GM21825 (cell line): ENCODE measurements around the gene ZNF580.

Experiments used
- ATAC-seq: cut with Tn5 transposase; IDR thresholded peaks from one replicate; pipeline ENCODE4 v1.9.1; 2021; ENCODE audit warnings: mild to moderate bottlenecking, moderate library complexity; ENCODE audit not compliant: unreplicated experiment

Gene ZNF580

GRCh38 chr19:55605637-55606470 lies 34.9 kb upstream of the ZNF580 start, which contains the start of gene ZNF865:
ZNF865 (plus strand) TSS chr19:55605647; CDS start chr19:55613619, 7,972 bp downstream.
- ATAC-seq: peak; percentile 25

DNA sequence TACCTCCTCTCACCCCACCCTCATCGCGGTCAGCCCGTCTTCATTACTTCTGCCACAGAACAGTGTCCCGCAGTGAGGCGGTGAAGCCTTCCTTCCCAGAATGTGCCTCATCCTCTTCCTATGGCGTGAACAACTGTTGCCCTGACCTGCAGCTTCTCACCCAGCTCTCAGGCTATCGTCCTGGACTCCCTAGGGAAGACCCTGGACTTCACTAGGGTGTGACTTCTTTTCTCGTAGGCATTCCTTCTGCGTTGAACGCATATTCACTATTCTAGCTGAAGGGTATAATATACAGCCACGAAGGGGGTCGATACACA lies 34.4 kb upstream of the ZNF580 start:
- no peak for ATAC-seq

DNA sequence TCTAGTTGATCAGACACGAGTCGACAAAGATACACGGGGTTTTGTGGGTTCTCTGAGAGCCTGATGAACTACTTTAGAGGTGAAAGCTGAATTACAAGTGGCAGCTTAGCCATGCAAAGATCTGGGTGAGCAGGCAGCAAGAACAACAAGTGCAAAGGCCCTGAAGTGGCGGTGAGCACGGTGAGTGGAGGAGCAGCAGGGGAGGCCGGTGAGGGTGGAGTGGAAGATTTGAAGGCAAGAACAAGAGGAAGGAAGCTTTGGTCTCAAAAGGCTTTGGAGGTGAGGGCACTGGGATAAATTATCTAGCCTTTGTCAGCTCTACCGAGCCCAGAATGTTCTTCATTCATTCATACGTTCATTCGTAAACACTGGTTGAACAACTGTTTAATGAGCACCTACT lies 34.0 kb upstream of the ZNF580 start:
- ATAC-seq: no peak

- no peak for ATAC-seq
These were observed 31.5 kb upstream of the ZNF580 start for GRCh38 chr19:55609326-55609725.

GRCh38 chr19:55611300-55611982 lies 29.4 kb upstream of the ZNF580 start:
- no peak for ATAC-seq

DNA sequence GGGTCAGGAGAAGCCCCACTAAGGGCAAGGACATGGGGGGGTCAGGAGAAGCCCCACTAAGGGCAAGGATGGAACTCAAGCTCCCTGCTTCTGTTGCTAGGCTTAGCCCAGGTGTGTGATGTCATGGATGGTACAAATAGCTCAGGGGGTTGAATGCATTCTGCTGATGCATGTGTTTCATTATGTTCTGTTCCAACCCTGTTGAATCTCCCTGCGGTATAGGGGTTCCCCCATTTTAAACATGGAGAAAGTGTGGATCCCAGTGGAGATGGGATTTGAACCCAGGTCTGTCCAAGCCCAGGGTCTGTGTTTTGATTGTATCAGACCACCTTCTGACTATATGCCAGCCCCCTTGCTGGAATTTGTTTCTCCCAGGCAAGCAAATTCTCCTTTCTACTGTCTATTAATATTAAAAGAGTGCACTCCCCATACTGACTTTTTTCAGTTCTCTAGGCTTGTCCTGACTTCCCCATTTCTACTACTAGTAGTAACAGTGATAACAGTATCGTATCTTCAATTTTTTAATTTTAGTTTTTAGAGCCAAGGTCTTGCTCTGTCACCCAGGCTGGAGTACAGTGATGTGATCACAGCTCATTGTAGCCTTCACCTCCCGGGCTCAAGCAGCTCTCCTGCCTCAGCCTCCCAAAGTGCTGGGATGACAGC lies 28.7 kb upstream of the ZNF580 start:
- ATAC-seq: no peak

- ATAC-seq: no peak
These were observed 27.4 kb upstream of the ZNF580 start for GRCh38 chr19:55613396-55613795.

DNA sequence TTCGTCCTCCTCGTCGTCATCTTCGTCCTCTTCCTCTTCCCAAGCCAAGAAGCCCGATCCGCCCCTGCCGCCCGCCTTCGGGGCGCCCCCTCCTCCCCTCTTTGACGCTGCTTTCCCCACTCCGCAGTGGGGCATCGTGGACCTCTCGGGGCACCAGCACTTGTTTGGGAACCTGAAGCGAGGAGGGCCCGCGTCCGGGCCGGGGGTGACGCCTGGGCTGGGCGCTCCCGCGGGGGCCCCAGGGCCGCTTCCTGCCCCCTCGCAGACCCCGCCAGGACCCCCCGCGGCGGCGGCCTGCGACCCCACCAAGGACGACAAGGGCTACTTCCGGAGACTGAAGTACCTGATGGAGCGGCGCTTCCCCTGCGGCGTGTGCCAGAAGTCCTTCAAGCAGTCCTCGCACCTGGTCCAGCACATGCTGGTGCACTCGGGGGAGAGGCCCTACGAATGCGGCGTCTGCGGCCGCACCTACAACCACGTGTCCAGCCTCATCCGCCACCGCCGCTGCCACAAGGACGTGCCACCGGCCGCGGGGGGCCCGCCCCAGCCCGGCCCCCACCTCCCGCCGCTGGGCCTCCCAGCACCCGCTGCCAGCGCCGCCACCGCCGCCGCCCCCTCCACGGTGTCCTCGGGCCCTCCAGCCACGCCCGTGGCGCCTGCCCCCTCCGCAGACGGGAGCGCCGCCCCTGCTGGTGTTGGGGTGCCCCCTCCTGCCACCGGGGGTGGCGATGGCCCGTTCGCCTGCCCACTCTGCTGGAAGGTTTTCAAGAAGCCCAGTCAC lies 26.7 kb upstream of the ZNF580 start:
- no peak for ATAC-seq

DNA sequence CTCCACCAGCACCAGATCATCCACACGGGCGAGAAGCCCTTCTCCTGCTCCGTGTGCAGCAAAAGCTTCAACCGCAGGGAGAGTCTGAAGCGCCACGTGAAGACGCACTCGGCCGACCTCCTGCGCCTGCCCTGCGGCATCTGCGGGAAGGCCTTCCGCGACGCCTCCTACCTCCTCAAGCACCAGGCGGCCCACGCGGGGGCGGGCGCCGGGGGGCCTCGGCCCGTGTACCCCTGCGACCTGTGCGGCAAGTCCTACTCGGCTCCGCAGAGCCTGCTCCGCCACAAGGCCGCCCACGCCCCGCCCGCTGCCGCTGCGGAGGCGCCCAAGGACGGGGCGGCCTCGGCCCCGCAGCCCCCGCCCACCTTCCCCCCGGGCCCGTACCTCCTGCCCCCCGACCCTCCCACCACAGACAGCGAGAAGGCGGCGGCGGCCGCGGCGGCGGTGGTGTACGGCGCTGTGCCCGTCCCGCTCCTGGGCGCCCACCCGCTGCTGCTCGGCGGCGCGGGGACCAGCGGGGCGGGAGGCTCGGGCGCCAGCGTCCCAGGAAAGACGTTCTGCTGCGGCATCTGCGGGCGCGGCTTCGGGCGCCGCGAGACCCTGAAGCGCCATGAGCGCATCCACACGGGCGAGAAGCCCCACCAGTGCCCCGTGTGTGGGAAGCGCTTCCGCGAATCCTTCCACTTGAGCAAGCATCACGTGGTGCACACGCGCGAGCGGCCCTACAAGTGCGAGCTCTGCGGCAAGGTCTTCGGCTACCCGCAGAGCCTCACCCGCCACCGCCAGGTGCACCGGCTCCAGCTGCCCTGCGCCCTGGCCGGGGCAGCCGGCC lies 25.9 kb upstream of the ZNF580 start:
- ATAC-seq: no peak

DNA sequence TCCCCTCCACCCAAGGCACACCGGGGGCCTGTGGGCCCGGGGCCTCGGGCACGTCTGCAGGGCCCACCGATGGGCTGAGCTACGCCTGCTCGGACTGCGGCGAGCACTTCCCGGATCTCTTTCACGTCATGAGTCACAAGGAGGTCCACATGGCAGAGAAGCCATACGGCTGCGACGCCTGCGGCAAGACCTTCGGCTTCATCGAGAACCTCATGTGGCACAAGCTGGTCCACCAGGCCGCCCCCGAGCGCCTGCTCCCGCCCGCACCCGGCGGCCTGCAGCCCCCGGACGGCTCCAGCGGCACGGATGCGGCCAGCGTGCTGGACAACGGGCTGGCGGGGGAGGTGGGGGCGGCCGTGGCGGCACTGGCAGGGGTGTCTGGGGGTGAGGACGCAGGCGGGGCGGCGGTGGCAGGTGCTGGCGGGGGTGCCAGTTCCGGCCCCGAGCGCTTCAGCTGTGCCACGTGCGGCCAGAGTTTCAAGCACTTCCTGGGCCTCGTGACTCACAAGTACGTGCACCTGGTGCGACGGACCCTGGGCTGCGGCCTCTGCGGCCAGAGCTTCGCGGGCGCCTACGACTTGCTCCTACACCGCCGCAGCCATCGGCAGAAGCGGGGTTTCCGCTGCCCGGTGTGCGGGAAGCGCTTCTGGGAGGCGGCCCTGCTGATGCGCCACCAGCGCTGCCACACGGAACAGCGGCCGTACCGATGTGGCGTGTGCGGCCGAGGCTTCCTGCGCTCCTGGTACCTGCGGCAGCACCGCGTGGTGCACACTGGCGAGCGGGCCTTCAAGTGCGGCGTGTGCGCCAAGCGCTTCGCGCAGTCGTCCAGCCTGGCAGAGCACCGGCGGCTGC lies 25.0 kb upstream of the ZNF580 start:
- no peak for ATAC-seq

DNA sequence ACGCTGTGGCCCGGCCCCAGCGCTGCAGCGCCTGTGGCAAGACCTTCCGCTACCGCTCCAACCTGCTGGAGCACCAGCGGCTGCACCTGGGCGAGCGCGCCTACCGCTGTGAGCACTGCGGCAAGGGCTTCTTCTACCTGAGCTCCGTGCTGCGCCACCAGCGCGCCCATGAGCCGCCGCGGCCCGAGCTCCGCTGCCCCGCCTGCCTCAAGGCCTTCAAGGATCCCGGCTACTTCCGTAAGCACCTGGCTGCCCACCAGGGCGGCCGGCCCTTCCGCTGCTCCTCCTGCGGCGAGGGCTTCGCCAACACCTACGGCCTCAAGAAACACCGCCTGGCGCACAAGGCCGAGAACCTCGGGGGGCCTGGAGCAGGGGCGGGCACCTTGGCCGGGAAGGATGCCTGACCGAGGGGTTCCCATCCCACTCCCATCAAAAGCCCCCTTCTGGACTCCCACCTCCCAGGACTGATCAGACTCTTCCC lies 24.4 kb upstream of the ZNF580 start:
- no peak for ATAC-seq

- ATAC-seq: no peak
These were observed 23.4 kb upstream of the ZNF580 start for GRCh38 chr19:55617426-55617825.

DNA sequence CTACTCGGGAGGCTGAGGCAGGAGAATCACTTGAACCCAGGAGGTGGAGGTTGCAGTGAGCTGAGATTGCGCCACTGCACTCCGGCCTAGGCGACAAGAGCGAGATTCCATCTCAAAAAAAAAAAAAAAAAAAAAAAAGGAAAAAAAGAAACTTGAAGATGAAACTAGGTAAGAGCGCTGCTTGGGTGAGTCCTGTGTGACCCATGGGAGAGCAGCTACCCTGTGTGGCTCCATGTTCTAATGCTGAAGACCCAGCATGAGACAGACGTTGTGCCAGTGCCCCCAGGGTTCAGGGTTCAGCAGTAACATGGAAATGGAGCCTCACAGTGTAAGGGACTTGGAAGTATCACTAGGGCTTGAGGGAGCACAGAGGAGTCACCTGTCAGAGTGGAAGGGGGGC lies 22.4 kb upstream of the ZNF580 start:
- ATAC-seq: no peak

GRCh38 chr19:55619286-55619685 lies 21.5 kb upstream of the ZNF580 start:
- ATAC-seq: no peak

DNA sequence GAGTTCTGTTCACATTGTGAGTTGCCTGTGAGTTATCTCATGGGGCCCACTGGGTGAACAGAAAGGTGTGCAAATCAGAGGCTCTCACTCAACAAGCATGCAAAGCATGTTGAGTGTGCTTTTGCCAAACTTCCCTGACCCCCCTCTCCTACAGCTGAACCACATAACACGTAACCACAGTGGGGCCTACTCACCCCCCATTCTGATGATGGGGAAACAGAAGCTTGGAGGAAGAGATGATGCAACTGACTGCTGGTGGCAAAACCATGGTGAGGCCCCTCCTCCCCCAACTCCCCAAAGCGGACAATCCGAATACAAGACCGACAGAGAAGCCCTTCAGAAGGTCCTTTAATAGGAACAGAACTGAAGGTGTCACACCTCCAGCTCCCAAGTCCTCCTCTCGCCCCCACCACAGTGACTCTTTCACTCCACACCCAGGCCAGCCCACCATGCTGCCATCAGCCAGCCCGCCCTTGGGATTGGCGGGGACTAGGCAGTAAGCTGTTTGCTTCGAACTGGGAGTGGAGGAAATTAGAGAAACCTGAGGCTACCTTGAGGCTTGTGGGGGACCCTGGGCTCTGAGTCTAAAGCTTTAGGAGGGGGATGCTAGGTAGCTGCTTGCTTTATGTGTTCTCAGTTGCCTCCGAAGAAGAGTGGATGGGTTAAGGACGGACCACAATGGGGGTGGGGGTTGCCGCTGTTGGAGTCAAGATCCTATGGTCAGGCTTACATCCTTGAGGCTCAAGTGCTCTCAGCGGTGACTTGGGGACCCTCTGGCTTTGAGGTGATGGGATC lies 20.2 kb upstream of the ZNF580 start:
- ATAC-seq: no peak

DNA sequence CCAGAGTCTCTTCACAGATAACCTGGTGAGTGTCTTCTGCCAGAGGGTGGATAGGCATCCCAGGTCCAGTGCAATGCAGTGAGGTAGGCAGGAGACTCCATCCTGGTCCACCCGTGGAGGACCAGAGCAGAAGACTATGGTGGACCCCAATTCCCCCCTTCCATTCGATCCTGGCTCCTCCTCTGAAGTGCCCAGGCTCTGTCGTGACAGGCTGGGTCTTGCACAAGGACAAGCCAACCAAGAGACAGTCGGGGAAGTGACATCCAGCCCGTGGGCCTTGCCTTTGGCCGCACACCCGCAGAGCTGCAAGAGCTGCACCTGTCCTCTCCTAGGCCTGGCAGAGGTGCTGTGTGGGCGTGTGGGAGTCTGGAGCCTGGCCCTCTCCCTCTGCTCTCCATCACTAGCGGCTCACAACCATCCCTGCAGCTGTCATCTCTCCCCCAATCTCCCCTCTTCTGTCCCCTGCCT lies 19.6 kb upstream of the ZNF580 start:
- no peak for ATAC-seq

- ATAC-seq: no peak
These were observed 19.1 kb upstream of the ZNF580 start for GRCh38 chr19:55621673-55622231.
